ENCODE results near the gene FNDC11. TPM values are rescaled to one million over a fixed set of nuclear protein-coding genes. Genes with fewer than 3 reads are reported as not detected.

Gene FNDC11
- total RNA-seq, 2 experiments from 2014 or later = 0.41 to 3.0 TPM

- BruUV-seq (replicated peaks) = no TSS peak
Observed at GRCh38 chr20:63588641-63589041, 34.7 kb downstream of the FNDC11 start.

DNA sequence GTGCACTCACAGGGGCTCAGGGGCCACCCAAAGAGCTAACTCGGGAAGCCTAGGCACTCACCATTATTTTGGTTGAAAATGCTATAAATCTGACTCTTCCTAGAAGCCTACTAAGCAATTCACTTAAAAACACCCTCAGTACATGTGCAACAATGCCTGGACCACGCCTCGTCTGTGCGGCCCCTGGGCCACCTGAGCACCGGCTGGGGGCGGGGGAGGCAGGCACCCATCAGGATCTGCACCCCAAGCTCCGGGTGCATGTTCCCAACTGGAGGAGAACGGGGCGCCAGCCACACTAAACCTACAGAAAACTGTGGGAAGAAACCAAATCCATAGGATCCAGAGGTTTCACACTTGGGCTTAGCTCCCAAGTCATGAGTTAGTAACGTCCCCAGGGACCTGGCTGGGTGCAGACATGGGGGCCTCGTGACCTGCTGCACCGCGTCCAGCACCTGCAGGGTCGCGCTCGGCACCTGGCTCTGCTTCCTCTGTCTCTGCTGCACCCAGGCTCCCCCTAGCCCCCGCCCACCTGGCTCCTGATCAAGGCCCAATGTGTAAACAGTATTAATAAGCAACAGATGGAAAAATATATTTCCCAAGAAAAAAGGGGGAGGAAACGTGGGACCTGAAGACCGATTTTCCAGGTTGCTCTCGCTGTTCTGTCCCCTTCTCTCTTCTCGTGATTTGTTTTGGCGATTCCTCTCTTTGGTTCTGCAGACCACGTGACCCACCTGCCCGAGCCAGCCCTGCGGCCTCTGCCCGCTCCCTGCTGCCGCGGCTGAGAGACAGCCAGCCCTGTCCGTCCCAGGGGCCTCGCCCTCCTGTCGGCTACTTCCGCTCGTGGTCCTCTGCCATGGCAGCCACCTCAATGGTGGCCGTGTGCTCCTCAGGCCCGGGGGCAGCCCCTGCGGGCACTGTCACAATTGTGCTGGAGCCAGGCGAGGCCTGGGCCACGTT lies 35.6 kb downstream of the FNDC11 start:
- no peak overlapping the region for H3K4me2 ChIP-seq (ENCODE audit: low read length)
- no peaks in the 10 kb centered on the region for H3K79me2 ChIP-seq (ENCODE audit: insufficient read depth, low read depth, low read length)
- no peaks in the 10 kb centered on the region for H3K9me3 ChIP-seq (ENCODE audit: low read length)
- intact Hi-C loops (cut with micrococcal nuclease; ENCODE audit: unreplicated experiment) = no loop called here
- H3K9me2 ChIP-seq (ENCODE audit: insufficient read depth, low read length) = no peaks in the 10 kb centered on the region
- H2AFZ ChIP-seq (ENCODE audit: low read length) = no peak overlapping the region
- H3K36me3 ChIP-seq (ENCODE audit: insufficient read depth, low read length) = peaks cover 24% of the 10 kb centered on the region; the same call in 1 of the 2 replicates
- no peaks in the 10 kb centered on the region for H3K4me1 ChIP-seq (ENCODE audit: insufficient read depth, low read length, poor library complexity, severe bottlenecking)
- no peaks in the 10 kb centered on the region for H4K20me1 ChIP-seq (ENCODE audit: insufficient read depth, low read length)
- ChIA-PET POLR2A (no interaction called here), CTCF (ENCODE audit: unreplicated experiment) (interaction anchor here (0.6 kb wide), 1 partner anchor 38 kb away, joined by 9 read pairs; no protein-coding TSS in a partner anchor)
- TF ChIP-seq, protein P1, sequence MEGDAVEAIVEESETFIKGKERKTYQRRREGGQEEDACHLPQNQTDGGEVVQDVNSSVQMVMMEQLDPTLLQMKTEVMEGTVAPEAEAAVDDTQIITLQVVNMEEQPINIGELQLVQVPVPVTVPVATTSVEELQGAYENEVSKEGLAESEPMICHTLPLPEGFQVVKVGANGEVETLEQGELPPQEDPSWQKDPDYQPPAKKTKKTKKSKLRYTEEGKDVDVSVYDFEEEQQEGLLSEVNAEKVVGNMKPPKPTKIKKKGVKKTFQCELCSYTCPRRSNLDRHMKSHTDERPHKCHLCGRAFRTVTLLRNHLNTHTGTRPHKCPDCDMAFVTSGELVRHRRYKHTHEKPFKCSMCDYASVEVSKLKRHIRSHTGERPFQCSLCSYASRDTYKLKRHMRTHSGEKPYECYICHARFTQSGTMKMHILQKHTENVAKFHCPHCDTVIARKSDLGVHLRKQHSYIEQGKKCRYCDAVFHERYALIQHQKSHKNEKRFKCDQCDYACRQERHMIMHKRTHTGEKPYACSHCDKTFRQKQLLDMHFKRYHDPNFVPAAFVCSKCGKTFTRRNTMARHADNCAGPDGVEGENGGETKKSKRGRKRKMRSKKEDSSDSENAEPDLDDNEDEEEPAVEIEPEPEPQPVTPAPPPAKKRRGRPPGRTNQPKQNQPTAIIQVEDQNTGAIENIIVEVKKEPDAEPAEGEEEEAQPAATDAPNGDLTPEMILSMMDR (conservative IDR thresholded peaks at IDR 0.05; ENCODE audit: low read length) = no peak
- peak; percentile 22 for DNase-seq (ENCODE audit: low spot score)
- BruUV-seq (replicated peaks) = no TSS peak
- no peak overlapping the region for H3K4me3 ChIP-seq (ENCODE audit: low read depth, low read length, poor library complexity, severe bottlenecking)
- H3K27ac ChIP-seq (ENCODE audit: low read depth, low read length, poor library complexity, severe bottlenecking) = no peak overlapping the region

More at GRCh38 chr20:63588641-63589041, 34.7 kb downstream of the FNDC11 start:
- Histone ChIP-seq H3K9me3 (ENCODE audit: low read length) (no peaks in the 10 kb centered on the region), H3K4me3 (ENCODE audit: low read depth, low read length, poor library complexity, severe bottlenecking) (no peak overlapping the region), H3K36me3 (ENCODE audit: insufficient read depth, low read length) (peaks cover 24% of the 10 kb centered on the region; the same call in 1 of the 2 replicates), H2AFZ (ENCODE audit: low read length) (no peak overlapping the region), H3K79me2 (ENCODE audit: insufficient read depth, low read depth, low read length) (no peaks in the 10 kb centered on the region), H4K20me1 (ENCODE audit: insufficient read depth, low read length) (no peaks in the 10 kb centered on the region), H3K4me1 (ENCODE audit: insufficient read depth, low read length, poor library complexity, severe bottlenecking) (no peaks in the 10 kb centered on the region), H3K27ac (ENCODE audit: low read depth, low read length, poor library complexity, severe bottlenecking) (no peak overlapping the region), H3K9me2 (ENCODE audit: insufficient read depth, low read length) (no peaks in the 10 kb centered on the region), H3K4me2 (ENCODE audit: low read length) (no peak overlapping the region)
- no peak for DNase-seq (ENCODE audit: low spot score)
- CTCF ChIA-PET (ENCODE audit: unreplicated experiment) = no interaction called here
- POLR2A ChIA-PET = no interaction called here
- intact Hi-C loops (cut with micrococcal nuclease; ENCODE audit: unreplicated experiment) = no loop called here
- TF ChIP-seq EZH2phosphoT487 (IDR thresholded peaks at IDR 0.05; ENCODE audit: borderline replicate concordance, low read depth, low read length) = no peak
- TF ChIP-seq, protein P1 (conservative IDR thresholded peaks at IDR 0.05; ENCODE audit: low read length) = no peak
